Prostate gland (tissue), 2 donors: ENCODE results near the gene TLX2.

ENCODE experiments used
- CTCF ChIP-seq, 4 experiments: fragments of 200-600 bp in 2 of 4; fragments of 450-650 bp in 2 of 4; sonication (generic) in 2 of 4; IDR thresholded peaks; 1 replicate in 3 of 4; 2 replicates in 1 of 4; pipeline ENCODE4 v1.5.1; 2016 to 2019; ENCODE audit warnings: antibody characterized with exemption in 4 of 4, mild to moderate bottlenecking in 2 of 4, moderate library complexity in 2 of 4
- POLR2A ChIP-seq: fragments of 450-650 bp; IDR thresholded peaks from one replicate; pipeline ENCODE4 v1.6.1; 2016; ENCODE audit warnings: antibody characterized with exemption, mild to moderate bottlenecking
- POLR2AphosphoS5 ChIP-seq: sonication (generic); formaldehyde crosslinking; IDR thresholded peaks from one replicate; pipeline ENCODE4 v1.6.1; 2017; ENCODE audit warnings: antibody characterized with exemption

GRCh38 chr2:74524005-74524404, 9.8 kb downstream of the TLX2 start:
- TF ChIP-seq CTCF (IDR thresholded peaks at IDR 0.05) (no peak), POLR2AphosphoS5 (no peak), POLR2A (no peak)
